Measurements from ENCODE around the gene CRISP1.
"Not testable (repeated sequence)": the region's sequence is repeated elsewhere in the genome, so short reads cannot be mapped to it uniquely, and the experiment has no call there.

The CRISP1 gene

GRCh38 chr6:49841424-49841823, 24.9 kb downstream of the CRISP1 start:
- DNase-seq (ENCODE audit: low spot score) (no peak), FAIRE-seq (no peak)

- DNase-seq (ENCODE audit: low spot score), result no peak
- no peak for FAIRE-seq
These were observed 26.4 kb downstream of the CRISP1 start for GRCh38 chr6:49839957-49840356.

GRCh38 chr6:49839162-49839561, 27.2 kb downstream of the CRISP1 start:
- no peak for FAIRE-seq

GRCh38 chr6:49835140-49835539, 31.2 kb downstream of the CRISP1 start:
- DNase-seq (ENCODE audit: low spot score), result no peak
- no peak for FAIRE-seq

More at GRCh38 chr6:49839162-49839561, 27.2 kb downstream of the CRISP1 start:
- DNase-seq (ENCODE audit: low spot score), result no peak

- DNase-seq (ENCODE audit: low spot score) (no peak), FAIRE-seq (no peak)
These were observed 32.9 kb downstream of the CRISP1 start for GRCh38 chr6:49833386-49833785.

- FAIRE-seq (no peak), DNase-seq (ENCODE audit: low spot score) (no peak)
These were observed 39.5 kb downstream of the CRISP1 start for GRCh38 chr6:49826743-49827406.

- FAIRE-seq (no peak), DNase-seq (ENCODE audit: low spot score) (no peak)
These were observed 51.2 kb downstream of the CRISP1 start for GRCh38 chr6:49815166-49815565.

GRCh38 chr6:49813248-49813647, 53.1 kb downstream of the CRISP1 start:
- FAIRE-seq, result no peak

GRCh38 chr6:49806145-49806544, 60.2 kb downstream of the CRISP1 start:
- no peak for DNase-seq (ENCODE audit: low spot score)
- no peak for FAIRE-seq

More at GRCh38 chr6:49813248-49813647, 53.1 kb downstream of the CRISP1 start:
- DNase-seq (ENCODE audit: low spot score), result no peak

- FAIRE-seq (no peak), DNase-seq (ENCODE audit: low spot score) (no peak)
These were observed 61.1 kb downstream of the CRISP1 start for GRCh38 chr6:49805246-49805645.

GRCh38 chr6:49801525-49801924, 64.8 kb downstream of the CRISP1 start:
- FAIRE-seq (no peak), DNase-seq (ENCODE audit: low spot score) (no peak)

GRCh38 chr6:49799090-49799489, 67.2 kb downstream of the CRISP1 start:
- FAIRE-seq, result no peak
- DNase-seq (ENCODE audit: low spot score), result no peak

- DNase-seq (ENCODE audit: low spot score); FAIRE-seq: not testable (repeated sequence)
These were observed 69.4 kb downstream of the CRISP1 start for GRCh38 chr6:49796842-49797455.

- FAIRE-seq, result no peak
- no peak for DNase-seq (ENCODE audit: low spot score)
These were observed 76.0 kb downstream of the CRISP1 start for GRCh38 chr6:49790341-49790740.

GRCh38 chr6:49787176-49787575, 79.2 kb downstream of the CRISP1 start, which contains the start of gene PGK2:
PGK2 (minus strand) TSS chr6:49787285; CDS start chr6:49787187, 98 bp downstream.
- DNase-seq (ENCODE audit: low spot score), result peak; percentile 23
- no peak for FAIRE-seq

GRCh38 chr6:49784272-49784671, 82.1 kb downstream of the CRISP1 start:
- no peak for DNase-seq (ENCODE audit: low spot score)
- FAIRE-seq, result no peak
